ENCODE measurements around the gene GDPGP1. TPM values are rescaled to one million over a fixed set of nuclear protein-coding genes. Genes with fewer than 3 reads are reported as not detected.
"Not testable (repeated sequence)": the region's sequence is repeated elsewhere in the genome, so short reads cannot be mapped to it uniquely, and the experiment has no call there.

Gene GDPGP1
- total RNA-seq, 2 experiments from 2014 or later = 1.5 to 3.6 TPM

DNA sequence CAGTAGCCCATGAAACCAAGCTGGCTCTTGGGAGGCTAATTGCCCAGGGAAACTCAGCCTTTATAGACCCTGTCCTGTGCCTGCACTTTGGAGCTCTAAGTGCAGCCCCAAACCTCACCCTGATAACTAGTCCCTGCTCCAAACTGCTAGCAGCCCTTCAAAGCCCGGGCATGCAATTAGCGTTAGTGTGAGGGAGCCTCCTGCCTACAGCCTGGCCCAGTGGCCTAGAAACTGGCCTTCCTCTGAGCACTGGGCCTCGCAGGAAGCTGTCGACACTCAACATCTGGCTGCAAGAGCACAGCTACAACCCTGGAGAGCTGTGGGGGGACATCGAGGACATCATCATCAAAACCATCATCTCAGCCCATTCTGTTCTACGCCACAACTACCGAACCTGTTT lies 23.8 kb downstream of the GDPGP1 start:
- intact Hi-C loops (cut with micrococcal nuclease) = no loop called here
- Mint-ChIP-seq H3K9me3 (no peaks in the 10 kb centered on the region), H3K27ac (no peak overlapping the region), H3K4me3 (no peak overlapping the region), H3K36me3 (ENCODE audit: low read depth) (no peaks in the 10 kb centered on the region), H3K4me1 (ENCODE audit: low read depth) (no peaks in the 10 kb centered on the region), H3K27me3 (ENCODE audit: low read depth) (no peaks in the 10 kb centered on the region)
- CTCF ChIA-PET = interaction anchor here (1.2 kb wide), 1 partner anchor 44 kb away, joined by 3 read pairs; no protein-coding TSS in a partner anchor
- no peak for DNase-seq

DNA sequence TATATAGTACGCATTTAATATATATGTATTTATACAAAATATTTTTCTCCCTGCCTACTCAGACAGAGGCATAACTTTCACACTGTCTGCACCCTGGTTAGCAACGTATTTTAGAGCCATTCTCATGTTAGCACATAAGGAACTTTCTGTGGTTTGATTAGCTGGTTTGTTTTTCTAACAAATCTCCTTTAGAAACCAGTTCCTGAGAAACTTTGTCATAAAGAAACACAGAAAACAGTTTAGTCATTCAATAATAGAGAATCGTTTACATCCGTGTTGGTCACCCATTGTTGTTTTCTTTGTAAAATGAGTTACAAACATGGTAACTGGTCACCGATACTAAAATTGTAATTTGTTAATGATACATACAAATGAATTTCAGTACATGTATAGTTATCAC lies 25.5 kb downstream of the GDPGP1 start:
- no peaks in the 10 kb centered on the region for H3K9me3 Mint-ChIP-seq
- DNase-seq = no peak
- CTCF ChIA-PET = interaction anchor here (0.9 kb wide), 1 partner anchor 42 kb away, joined by 5 read pairs; no protein-coding TSS in a partner anchor
- H3K27ac Mint-ChIP-seq = no peak overlapping the region
- H3K27me3 Mint-ChIP-seq (ENCODE audit: low read depth) = no peaks in the 10 kb centered on the region
- H3K36me3 Mint-ChIP-seq (ENCODE audit: low read depth) = no peaks in the 10 kb centered on the region
- intact Hi-C loops (cut with micrococcal nuclease) = no loop called here
- peaks cover 4% of the 10 kb centered on the region for H3K4me1 Mint-ChIP-seq (ENCODE audit: low read depth)
- H3K4me3 Mint-ChIP-seq = no peak overlapping the region

DNA sequence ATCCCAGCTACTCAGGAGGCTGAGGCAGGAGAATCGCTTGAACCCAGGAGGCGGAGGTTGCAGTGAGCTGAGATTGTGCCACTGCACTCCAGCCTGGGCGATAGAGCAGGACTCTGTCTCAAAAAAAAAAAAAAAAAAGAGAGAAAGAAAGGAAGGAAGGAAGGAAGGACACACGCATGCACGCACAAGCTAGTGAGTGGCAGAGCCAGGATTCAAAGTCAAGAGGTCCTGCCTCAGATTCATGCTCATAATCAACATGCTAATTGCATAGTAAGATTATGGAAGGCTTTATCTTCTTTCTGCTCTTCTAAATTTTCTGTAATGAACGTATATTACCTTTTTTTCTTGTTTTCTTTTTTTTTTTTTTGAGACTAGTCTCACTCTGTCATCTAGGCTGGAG lies 26.7 kb downstream of the GDPGP1 start:
- H3K27ac Mint-ChIP-seq; H3K27me3 Mint-ChIP-seq (ENCODE audit: low read depth); DNase-seq; H3K4me1 Mint-ChIP-seq (ENCODE audit: low read depth); H3K36me3 Mint-ChIP-seq (ENCODE audit: low read depth); H3K4me3 Mint-ChIP-seq; H3K9me3 Mint-ChIP-seq: not testable (repeated sequence)
- CTCF ChIA-PET = interaction anchor here (0.7 kb wide), 1 partner anchor 270 kb away, joined by 6 read pairs; no protein-coding TSS in a partner anchor
- intact Hi-C loops (cut with micrococcal nuclease) = loop anchor here (10.0 kb wide), 1 partner anchor 366 kb away; the partner anchor contains the start of gene AP3S2

DNA sequence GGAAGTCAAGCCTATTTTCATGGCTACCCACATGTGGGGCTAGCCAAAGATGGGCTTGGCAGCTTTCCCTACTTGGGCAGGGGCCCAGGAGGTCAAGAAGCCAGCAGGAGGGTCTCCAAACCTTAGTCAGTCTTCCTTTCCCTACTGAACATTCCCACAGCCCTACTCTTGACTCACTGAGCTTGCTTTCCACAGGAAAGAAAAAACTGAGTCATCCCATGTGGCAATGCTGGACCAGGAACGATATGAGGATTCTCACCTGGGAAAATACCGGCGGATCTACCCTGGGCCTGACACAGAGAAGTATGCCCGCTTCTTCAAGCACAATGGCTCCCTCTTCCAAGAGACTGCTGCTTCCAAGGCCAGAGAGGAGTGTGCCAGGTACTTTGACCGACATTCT lies 27.8 kb downstream of the GDPGP1 start:
- intact Hi-C loops (cut with micrococcal nuclease) = loop anchor here (10.0 kb wide), 1 partner anchor 367 kb away; the partner anchor contains the start of gene AP3S2
- H3K27ac Mint-ChIP-seq = no peak overlapping the region
- no peaks in the 10 kb centered on the region for H3K9me3 Mint-ChIP-seq
- no peak overlapping the region for H3K4me3 Mint-ChIP-seq
- H3K4me1 Mint-ChIP-seq (ENCODE audit: low read depth) = peaks cover 8% of the 10 kb centered on the region
- H3K27me3 Mint-ChIP-seq (ENCODE audit: low read depth) = no peaks in the 10 kb centered on the region
- CTCF ChIA-PET = no interaction called here
- H3K36me3 Mint-ChIP-seq (ENCODE audit: low read depth) = peaks cover 8% of the 10 kb centered on the region
- no peak for DNase-seq

DNA sequence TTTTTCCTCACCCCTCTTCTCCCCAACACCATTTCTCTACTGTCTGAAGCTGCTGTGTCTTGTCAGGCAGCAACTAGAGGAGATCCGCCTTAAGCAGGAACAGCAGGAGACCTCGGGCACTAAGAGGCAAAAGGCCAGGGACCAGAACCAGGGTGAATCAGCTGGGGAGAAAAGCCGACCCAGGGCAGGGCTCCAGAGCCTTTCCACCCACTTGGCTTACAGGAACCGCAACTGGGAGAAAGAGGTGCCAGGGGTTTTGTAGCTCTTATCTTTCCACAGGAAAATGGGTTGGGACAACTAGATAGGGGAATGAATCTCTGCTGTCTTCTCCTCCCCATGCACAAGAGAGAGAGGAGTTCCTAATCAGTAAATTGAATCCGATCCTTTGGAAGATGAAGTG lies 28.4 kb downstream of the GDPGP1 start:
- Mint-ChIP-seq H3K27me3 (ENCODE audit: low read depth) (no peaks in the 10 kb centered on the region), H3K9me3 (no peaks in the 10 kb centered on the region), H3K4me1 (ENCODE audit: low read depth) (peaks cover 13% of the 10 kb centered on the region), H3K36me3 (ENCODE audit: low read depth) (peaks cover 10% of the 10 kb centered on the region), H3K4me3 (no peak overlapping the region), H3K27ac (no peak overlapping the region)
- DNase-seq = no peak
- CTCF ChIA-PET = interaction anchor here (0.6 kb wide), 2 partner anchors 253 to 387 kb away, joined by 3 read pairs; no protein-coding TSS in a partner anchor
- intact Hi-C loops (cut with micrococcal nuclease) = loop anchor here (10.0 kb wide), 1 partner anchor 368 kb away; the partner anchor contains the start of gene AP3S2

DNA sequence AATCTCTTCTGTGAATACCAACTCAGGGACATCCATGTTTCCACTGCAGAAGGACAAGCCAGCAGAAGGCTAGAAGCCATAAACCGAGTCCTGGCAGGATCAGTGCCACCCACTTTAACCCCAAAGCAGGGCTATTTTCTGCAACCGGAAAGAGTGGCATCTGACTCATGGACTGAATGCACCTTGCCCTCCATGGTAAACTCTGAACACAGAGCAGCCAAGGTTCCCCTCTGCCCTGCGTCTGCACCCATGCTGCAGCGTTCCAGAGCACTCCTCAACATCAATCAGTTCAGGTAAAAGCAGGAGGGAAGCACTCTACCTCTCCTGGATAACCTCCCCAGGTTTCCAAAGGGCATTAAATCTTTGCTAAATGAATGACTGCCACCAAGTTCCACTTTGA lies 30.7 kb downstream of the GDPGP1 start:
- no peaks in the 10 kb centered on the region for H3K9me3 Mint-ChIP-seq
- peaks cover 20% of the 10 kb centered on the region for H3K36me3 Mint-ChIP-seq (ENCODE audit: low read depth)
- intact Hi-C loops (cut with micrococcal nuclease) = loop anchor here (1.0 to 10.0 kb wide), 5 partner anchors 16 to 370 kb away; partner anchors contain the start of genes AP3S2, GDPGP1, TTLL13 and ZNF710
- CTCF ChIA-PET = no interaction called here
- peak overlapping the region; percentile 83 for H3K4me3 Mint-ChIP-seq
- H3K4me1 Mint-ChIP-seq (ENCODE audit: low read depth) = peaks cover 28% of the 10 kb centered on the region
- H3K27me3 Mint-ChIP-seq (ENCODE audit: low read depth) = no peaks in the 10 kb centered on the region
- DNase-seq = peak; percentile 57
- peak overlapping the region; percentile 96 for H3K27ac Mint-ChIP-seq

DNA sequence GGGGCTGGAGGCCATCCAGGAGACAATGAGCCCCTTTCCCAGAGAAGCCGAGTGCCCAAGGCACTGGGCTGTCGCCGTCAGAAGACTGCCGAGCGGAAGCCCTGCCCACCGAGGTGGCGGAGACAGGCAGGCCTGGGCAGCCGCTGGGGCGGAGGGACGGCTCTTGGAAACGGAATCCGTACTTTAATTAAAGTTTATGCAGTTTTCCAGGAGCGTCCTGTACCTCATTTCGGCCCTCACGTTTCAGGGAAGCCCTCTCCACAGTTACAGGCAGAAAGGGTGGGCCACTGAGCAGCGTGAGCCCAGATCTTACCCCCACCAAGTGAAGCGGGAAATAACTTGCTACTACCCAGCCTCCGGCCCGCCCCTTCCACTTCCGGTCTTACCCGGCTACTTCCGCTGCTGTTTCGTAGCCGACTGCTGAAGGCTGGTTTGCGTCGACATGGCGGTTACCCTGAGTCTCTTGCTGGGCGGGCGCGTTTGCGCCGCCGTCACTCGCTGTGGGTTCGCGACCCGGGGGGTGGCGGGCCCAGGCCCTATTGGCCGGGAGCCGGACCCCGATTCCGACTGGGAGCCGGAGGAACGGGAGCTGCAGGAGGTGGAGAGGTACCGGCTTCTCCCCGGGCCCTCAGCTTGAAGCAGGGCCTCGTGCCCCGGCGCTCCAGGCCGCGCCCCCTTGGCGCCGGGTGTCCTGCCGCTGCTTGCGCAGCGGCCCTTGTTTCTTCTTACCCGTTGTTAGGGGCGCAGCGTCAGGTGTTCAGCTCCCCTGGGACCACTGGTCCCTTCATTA lies 31.5 kb downstream of the GDPGP1 start, which contains the start of gene NGRN:
NGRN (plus strand) TSS at position 402 of the 790 bp plus-strand sequence; CDS start at position 443, 41 bp downstream.
- intact Hi-C loops (cut with micrococcal nuclease) = loop anchor here (1.0 to 10.0 kb wide), 5 partner anchors 17 to 371 kb away; partner anchors contain the start of genes AP3S2, GDPGP1, TTLL13 and ZNF710
- peaks cover 34% of the 10 kb centered on the region for H3K4me1 Mint-ChIP-seq (ENCODE audit: low read depth)
- H3K27me3 Mint-ChIP-seq (ENCODE audit: low read depth) = no peaks in the 10 kb centered on the region
- peaks cover 23% of the 10 kb centered on the region for H3K36me3 Mint-ChIP-seq (ENCODE audit: low read depth)
- H3K4me3 Mint-ChIP-seq = peak within 1 kb of the TSS; percentile 83
- H3K27ac Mint-ChIP-seq = peak within 1 kb of the TSS; percentile 96
- DNase-seq = peak; percentile 95
- CTCF ChIA-PET = no interaction called here
- no peaks in the 10 kb centered on the region for H3K9me3 Mint-ChIP-seq

DNA sequence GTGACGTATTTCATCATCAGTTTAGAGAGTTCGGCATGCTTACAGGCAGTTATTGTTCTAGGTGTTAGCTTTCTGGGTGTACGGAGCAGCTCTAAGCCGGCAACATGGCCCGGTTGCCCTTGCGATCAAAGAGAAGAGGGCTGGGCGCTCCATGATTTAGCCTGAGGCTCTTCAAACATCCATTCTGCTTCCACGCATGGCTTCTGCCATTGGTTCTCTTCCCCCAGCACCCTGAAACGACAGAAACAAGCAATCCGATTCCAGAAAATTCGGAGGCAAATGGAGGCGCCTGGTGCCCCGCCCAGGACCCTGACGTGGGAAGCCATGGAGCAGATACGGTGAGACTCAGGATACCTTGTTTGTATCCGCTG lies 32.0 kb downstream of the GDPGP1 start:
- peaks cover 23% of the 10 kb centered on the region for H3K36me3 Mint-ChIP-seq (ENCODE audit: low read depth)
- H3K27ac Mint-ChIP-seq = peak overlapping the region; percentile 96
- no peaks in the 10 kb centered on the region for H3K27me3 Mint-ChIP-seq (ENCODE audit: low read depth)
- peaks cover 39% of the 10 kb centered on the region for H3K4me1 Mint-ChIP-seq (ENCODE audit: low read depth)
- CTCF ChIA-PET = no interaction called here
- intact Hi-C loops (cut with micrococcal nuclease) = loop anchor here (5.0 to 10.0 kb wide), 2 partner anchors 264 to 371 kb away; partner anchors contain the start of genes AP3S2 and ZNF710
- H3K4me3 Mint-ChIP-seq = peak overlapping the region; percentile 83
- DNase-seq = peak; percentile 73
- H3K9me3 Mint-ChIP-seq = no peaks in the 10 kb centered on the region

DNA sequence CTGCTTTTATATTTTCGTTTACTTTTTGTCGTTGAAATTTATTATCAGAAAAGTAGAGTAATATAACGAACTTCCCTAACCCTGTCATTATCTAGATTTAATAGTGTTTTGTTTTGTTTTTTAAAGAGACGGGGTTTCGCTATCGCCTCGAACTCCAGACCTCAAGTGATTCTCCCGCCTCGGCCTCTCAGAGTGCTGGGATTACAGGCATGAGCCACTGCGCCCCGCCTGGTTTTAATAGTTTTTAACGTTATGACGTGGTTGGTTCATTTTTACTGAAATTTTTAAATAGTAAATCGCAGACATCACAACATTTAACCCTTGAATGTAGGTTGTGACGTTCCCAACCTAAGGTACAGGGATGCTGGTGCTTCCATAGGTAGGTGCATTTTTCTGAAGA lies 32.5 kb downstream of the GDPGP1 start:
- intact Hi-C loops (cut with micrococcal nuclease) = loop anchor here (5.0 to 10.0 kb wide), 2 partner anchors 264 to 372 kb away; partner anchors contain the start of genes AP3S2 and ZNF710
- Mint-ChIP-seq H3K27ac (peak overlapping the region; percentile 96), H3K9me3 (no peaks in the 10 kb centered on the region), H3K4me3 (peak overlapping the region; percentile 83), H3K36me3 (ENCODE audit: low read depth) (peaks cover 24% of the 10 kb centered on the region), H3K4me1 (ENCODE audit: low read depth) (peaks cover 43% of the 10 kb centered on the region), H3K27me3 (ENCODE audit: low read depth) (no peaks in the 10 kb centered on the region)
- CTCF ChIA-PET = interaction anchor here (0.7 kb wide), 1 partner anchor 65 kb away, joined by 3 read pairs; the partner anchor contains the start of gene SEMA4B
- peak; percentile 52 for DNase-seq

DNA sequence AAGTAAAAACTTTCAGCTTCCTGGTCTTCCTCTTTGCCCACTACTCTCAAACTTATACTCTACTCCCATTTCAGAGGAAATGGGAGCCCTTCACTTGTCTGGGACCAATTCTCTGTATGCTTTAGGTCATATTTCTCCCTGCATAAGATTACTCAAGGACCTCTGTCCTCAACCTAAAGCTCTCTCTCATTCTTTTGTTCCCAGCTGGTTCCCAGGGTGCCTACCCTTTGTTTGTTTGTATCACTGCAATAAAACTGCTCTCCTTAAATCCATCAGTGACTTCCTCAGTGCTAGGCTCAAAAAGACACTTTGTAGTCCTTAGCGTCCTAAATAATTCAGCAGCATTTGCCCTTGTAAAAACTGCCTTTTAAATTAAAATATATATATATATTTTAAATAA lies 34.4 kb downstream of the GDPGP1 start:
- CTCF ChIA-PET = interaction anchor here (0.5 to 1.3 kb wide), 3 partner anchors 36 to 374 kb away, joined by 3 to 5 read pairs (median 4); no protein-coding TSS in a partner anchor
- peak overlapping the region; percentile 33 for H3K4me3 Mint-ChIP-seq
- peaks cover 57% of the 10 kb centered on the region for H3K4me1 Mint-ChIP-seq (ENCODE audit: low read depth)
- DNase-seq = no peak
- intact Hi-C loops (cut with micrococcal nuclease) = loop anchor here (5.0 to 10.0 kb wide), 2 partner anchors 266 to 374 kb away; partner anchors contain the start of genes AP3S2 and ZNF710
- peak overlapping the region; percentile 42 for H3K27ac Mint-ChIP-seq
- no peaks in the 10 kb centered on the region for H3K9me3 Mint-ChIP-seq
- H3K36me3 Mint-ChIP-seq (ENCODE audit: low read depth) = peaks cover 33% of the 10 kb centered on the region
- H3K27me3 Mint-ChIP-seq (ENCODE audit: low read depth) = no peaks in the 10 kb centered on the region

DNA sequence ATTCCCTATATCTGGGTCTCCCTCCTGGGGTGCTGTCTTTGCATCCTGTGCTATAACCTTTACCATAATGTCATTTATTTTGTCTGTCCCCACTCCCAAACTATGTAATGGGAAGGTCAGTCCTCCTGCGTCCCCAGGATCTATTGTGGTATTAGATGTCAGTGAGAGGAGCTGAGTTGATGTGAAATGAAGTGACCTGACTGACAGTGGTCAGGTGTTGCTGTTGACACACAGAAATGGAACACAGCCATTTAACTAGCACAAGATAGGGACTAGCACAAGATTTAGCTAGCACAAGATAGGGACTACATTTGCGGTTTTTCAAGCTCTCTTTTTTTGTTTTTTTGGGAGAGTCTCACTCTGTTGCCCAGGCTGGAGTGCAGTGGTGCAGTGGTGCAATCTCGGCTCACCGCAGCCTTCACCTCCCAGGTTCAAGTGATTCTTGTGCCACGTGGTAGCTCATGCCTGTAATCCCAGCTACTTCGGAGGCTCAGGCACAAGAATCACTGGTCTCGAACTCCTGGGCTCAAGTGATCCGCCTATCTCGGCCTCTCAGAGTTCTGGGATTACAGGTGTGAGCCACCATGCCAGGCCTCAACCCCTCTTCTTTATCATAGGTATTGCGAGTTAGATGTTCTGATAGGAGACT lies 36.6 kb downstream of the GDPGP1 start:
- no peaks in the 10 kb centered on the region for H3K27me3 Mint-ChIP-seq (ENCODE audit: low read depth)
- H3K4me3 Mint-ChIP-seq = no peak overlapping the region
- intact Hi-C loops (cut with micrococcal nuclease) = no loop called here
- peaks cover 51% of the 10 kb centered on the region for H3K4me1 Mint-ChIP-seq (ENCODE audit: low read depth)
- H3K9me3 Mint-ChIP-seq = no peaks in the 10 kb centered on the region
- CTCF ChIA-PET = interaction anchor here (0.9 to 2.2 kb wide), 2 partner anchors 23 to 128 kb away, joined by 3 to 6 read pairs; no protein-coding TSS in a partner anchor
- H3K36me3 Mint-ChIP-seq (ENCODE audit: low read depth) = peaks cover 39% of the 10 kb centered on the region
- DNase-seq = no peak
- H3K27ac Mint-ChIP-seq = peak overlapping the region; percentile 38

Measured in activated naive CD4-positive, alpha-beta T cell treated with anti-CD3 and anti-CD28 coated beads for 36 hours (primary cell).